MM.1S (cell line): ENCODE measurements around the gene SPPL3.
"Not testable (repeated sequence)": the region's sequence is repeated elsewhere in the genome, so short reads cannot be mapped to it uniquely, and the experiment has no call there.

ENCODE experiments used
- DNase-seq: peaks from one replicate; pipeline ENCODE4 v3.0.0-alpha.2; 2015
- H2AFZ ChIP-seq: fragments of 300-600 bp; sonication (generic); 2 replicates; pipeline ENCODE4 v1.6.0; 2016; ENCODE audit warnings: antibody characterized with exemption, low read length
- H3F3A ChIP-seq: fragments of 300-600 bp; sonication (generic); 2 replicates; pipeline ENCODE4 v1.6.1; 2016; ENCODE audit warnings: mild to moderate bottlenecking, antibody characterized with exemption, low read length, moderate library complexity, mixed read lengths; ENCODE audit not compliant: insufficient read depth
- H3K27ac ChIP-seq: fragments of 300-600 bp; sonication (generic); 2 replicates; pipeline ENCODE4 v1.5.1; 2016; ENCODE audit warnings: mild to moderate bottlenecking, low read length
- H3K27me3 ChIP-seq: fragments of 300-600 bp; sonication (generic); replicated peaks from 2 replicates; pipeline ENCODE4 v1.6.0; 2016; ENCODE audit warnings: low read length; ENCODE audit not compliant: insufficient read depth
- H3K36me3 ChIP-seq: fragments of 300-600 bp; sonication (generic); replicated peaks from 2 replicates; pipeline ENCODE4 v1.6.1; 2016; ENCODE audit warnings: mild to moderate bottlenecking, low read length, mixed read lengths; ENCODE audit not compliant: insufficient read depth
- H3K4me1 ChIP-seq: fragments of 300-600 bp; sonication (generic); 2 replicates; pipeline ENCODE4 v1.6.1; 2016; ENCODE audit warnings: low read length, mixed read lengths
- H3K4me2 ChIP-seq: fragments of 300-600 bp; sonication (generic); 2 replicates; pipeline ENCODE4 v1.6.0; 2016; ENCODE audit warnings: low read depth, low read length
- H3K4me3 ChIP-seq: fragments of 300-600 bp; sonication (generic); 2 replicates; pipeline ENCODE4 v1.5.1; 2016; ENCODE audit warnings: low read length, mixed read lengths
- H3K79me2 ChIP-seq: fragments of 300-600 bp; sonication (generic); 2 replicates; pipeline ENCODE4 v1.6.1; 2016; ENCODE audit warnings: mixed run types, low read length, mixed read lengths
- H3K9ac ChIP-seq: fragments of 300-600 bp; sonication (generic); 2 replicates; pipeline ENCODE4 v1.6.1; 2016; ENCODE audit warnings: low read length, mixed read lengths
- H3K9me2 ChIP-seq: fragments of 300-600 bp; sonication (generic); replicated peaks from 2 replicates; pipeline ENCODE4 v1.6.1; 2016; ENCODE audit warnings: mild to moderate bottlenecking, low read length, mixed read lengths; ENCODE audit not compliant: insufficient read depth
- H3K9me3 ChIP-seq: fragments of 300-600 bp; sonication (generic); replicated peaks from 2 replicates; pipeline ENCODE4 v1.6.1; 2016; ENCODE audit warnings: mild to moderate bottlenecking, low read length, mixed read lengths; ENCODE audit not compliant: insufficient read depth
- H4K20me1 ChIP-seq: fragments of 300-600 bp; sonication (generic); 2 replicates; pipeline ENCODE4 v1.6.1; 2016; ENCODE audit warnings: mild to moderate bottlenecking, low read length, moderate library complexity, mixed read lengths; ENCODE audit not compliant: insufficient read depth
- EZH2 ChIP-seq: fragments of 300-600 bp; sonication (generic); optimal IDR thresholded peaks from 2 replicates; pipeline ENCODE3; 2017; ENCODE audit warnings: low read depth, mild to moderate bottlenecking, antibody characterized with exemption, low read length, mixed read lengths
- EZH2phosphoT487 ChIP-seq: fragments of 300-600 bp; sonication (generic); IDR thresholded peaks from 2 replicates; pipeline ENCODE4 v1.6.1; 2018; ENCODE audit warnings: antibody characterized with exemption, low read length
- TF ChIP-seq, protein P1 (sequence below): fragments of 300-600 bp; sonication (generic); IDR thresholded peaks from 2 replicates; pipeline ENCODE4 v1.5.1; 2016; ENCODE audit warnings: antibody characterized with exemption, low read length, mixed read lengths

The SPPL3 gene

DNA sequence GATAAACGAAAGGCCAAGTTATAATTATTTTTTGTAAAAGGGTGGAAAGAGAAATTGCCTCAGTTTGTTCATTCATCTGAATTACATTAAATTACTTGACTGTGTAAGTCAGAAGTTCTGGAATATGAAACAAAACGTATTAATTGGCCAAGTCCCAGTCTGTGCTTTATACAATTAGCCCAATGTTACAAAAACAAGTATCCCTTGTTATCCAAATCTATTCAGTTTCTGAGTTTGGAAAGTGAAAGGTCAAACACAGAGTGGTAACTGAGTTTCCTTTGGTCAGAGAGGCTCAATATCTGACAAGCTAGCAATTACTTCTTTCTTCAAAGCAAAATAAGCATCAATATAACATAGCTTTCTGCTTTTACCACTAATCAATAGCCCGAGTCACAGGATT, 62.6 kb downstream of the SPPL3 start:
- no peaks in the 10 kb centered on the region for H4K20me1 ChIP-seq
- no peak overlapping the region for H3K9ac ChIP-seq
- no peaks in the 10 kb centered on the region for H3K9me3 ChIP-seq
- peak overlapping the region; percentile 15; the same call in 1 of the 2 replicates for H3K4me2 ChIP-seq
- peaks cover 81% of the 10 kb centered on the region for H3K79me2 ChIP-seq
- H3F3A ChIP-seq: no peaks in the 10 kb centered on the region
- no peaks in the 10 kb centered on the region for H3K36me3 ChIP-seq
- peaks cover 29% of the 10 kb centered on the region for H3K4me1 ChIP-seq
- H3K4me3 ChIP-seq: no peak overlapping the region
- TF ChIP-seq, protein P1, sequence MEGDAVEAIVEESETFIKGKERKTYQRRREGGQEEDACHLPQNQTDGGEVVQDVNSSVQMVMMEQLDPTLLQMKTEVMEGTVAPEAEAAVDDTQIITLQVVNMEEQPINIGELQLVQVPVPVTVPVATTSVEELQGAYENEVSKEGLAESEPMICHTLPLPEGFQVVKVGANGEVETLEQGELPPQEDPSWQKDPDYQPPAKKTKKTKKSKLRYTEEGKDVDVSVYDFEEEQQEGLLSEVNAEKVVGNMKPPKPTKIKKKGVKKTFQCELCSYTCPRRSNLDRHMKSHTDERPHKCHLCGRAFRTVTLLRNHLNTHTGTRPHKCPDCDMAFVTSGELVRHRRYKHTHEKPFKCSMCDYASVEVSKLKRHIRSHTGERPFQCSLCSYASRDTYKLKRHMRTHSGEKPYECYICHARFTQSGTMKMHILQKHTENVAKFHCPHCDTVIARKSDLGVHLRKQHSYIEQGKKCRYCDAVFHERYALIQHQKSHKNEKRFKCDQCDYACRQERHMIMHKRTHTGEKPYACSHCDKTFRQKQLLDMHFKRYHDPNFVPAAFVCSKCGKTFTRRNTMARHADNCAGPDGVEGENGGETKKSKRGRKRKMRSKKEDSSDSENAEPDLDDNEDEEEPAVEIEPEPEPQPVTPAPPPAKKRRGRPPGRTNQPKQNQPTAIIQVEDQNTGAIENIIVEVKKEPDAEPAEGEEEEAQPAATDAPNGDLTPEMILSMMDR: no peak
- TF ChIP-seq EZH2phosphoT487 (no peak), EZH2 (no peak)
- DNase-seq: peak; percentile 21
- no peak overlapping the region for H2AFZ ChIP-seq
- no peaks in the 10 kb centered on the region for H3K9me2 ChIP-seq
- no peaks in the 10 kb centered on the region for H3K27me3 ChIP-seq
- H3K27ac ChIP-seq: no peak overlapping the region

DNA sequence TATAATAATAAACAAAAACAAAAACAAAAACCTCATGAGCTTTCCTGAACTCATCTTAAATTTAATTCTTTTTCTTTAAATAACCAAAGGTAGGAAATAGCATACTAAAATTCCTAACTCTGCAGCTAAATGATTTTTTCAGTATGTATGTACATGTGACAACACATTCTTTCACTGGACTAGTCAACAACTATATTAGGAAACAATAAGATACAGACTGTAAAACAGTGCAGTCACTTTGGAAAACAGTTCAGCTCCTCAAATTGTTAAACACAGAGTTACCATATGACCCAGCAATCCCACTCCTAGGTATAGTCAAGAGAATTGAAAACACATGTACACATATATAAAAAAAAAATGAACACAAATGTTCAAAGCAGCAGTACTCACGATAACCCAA, 64.7 kb downstream of the SPPL3 start:
- Histone ChIP-seq H4K20me1 (no peaks in the 10 kb centered on the region), H3K4me2 (no peak overlapping the region), H3K36me3 (no peaks in the 10 kb centered on the region), H3K4me1 (peaks cover 37% of the 10 kb centered on the region), H3K27ac (no peak overlapping the region), H3F3A (peaks cover 5% of the 10 kb centered on the region), H3K9me3 (no peaks in the 10 kb centered on the region), H3K9me2 (no peaks in the 10 kb centered on the region), H3K27me3 (no peaks in the 10 kb centered on the region), H3K4me3 (no peak overlapping the region), H2AFZ (no peak overlapping the region), H3K9ac (no peak overlapping the region), H3K79me2 (peaks cover 79% of the 10 kb centered on the region)
- TF ChIP-seq EZH2phosphoT487 (no peak), EZH2 (no peak)
- TF ChIP-seq, protein P1: no peak
- DNase-seq: no peak

DNA sequence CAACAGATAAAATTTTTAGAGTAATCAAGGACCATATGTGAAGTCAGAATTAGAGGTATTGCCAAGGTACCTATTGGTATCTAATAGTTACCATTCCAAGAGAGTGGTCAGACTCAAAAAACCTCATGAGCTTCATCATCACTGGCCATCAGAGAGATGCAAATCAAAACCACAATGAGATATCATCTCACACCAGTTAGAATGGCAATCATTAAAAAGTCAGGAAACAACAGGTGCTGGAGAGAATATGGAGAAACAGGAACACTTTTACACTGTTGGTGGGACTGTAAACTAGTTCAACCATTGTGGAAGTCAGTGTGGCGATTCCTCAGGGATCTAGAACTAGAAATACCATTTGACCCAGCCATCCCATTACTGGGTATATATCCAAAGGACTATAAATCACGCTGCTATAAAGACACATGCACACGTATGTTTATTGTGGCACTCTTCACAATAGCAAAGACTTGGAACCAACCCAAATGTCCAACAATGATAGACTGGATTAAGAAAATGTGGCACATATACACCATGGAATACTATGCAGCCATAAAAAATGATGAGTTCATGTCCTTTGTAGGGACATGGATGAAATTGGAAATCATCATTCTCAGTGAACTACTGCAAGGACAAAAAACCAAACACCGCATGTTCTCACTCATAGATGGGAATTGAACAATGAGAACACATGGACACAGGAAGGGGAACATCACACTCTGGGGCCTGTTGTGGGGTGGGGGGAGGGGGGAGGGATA, 65.4 kb downstream of the SPPL3 start:
- not testable (repeated sequence) for H3K4me2 ChIP-seq, H3K27ac ChIP-seq, H3K9me3 ChIP-seq, H3K36me3 ChIP-seq, H2AFZ ChIP-seq, H3K9ac ChIP-seq, DNase-seq, H3K27me3 ChIP-seq, H3K4me3 ChIP-seq, H3K9me2 ChIP-seq, H4K20me1 ChIP-seq
- H3K4me1 ChIP-seq: peaks cover 36% of the 10 kb centered on the region
- peaks cover 72% of the 10 kb centered on the region for H3K79me2 ChIP-seq
- peaks cover 12% of the 10 kb centered on the region for H3F3A ChIP-seq

DNA sequence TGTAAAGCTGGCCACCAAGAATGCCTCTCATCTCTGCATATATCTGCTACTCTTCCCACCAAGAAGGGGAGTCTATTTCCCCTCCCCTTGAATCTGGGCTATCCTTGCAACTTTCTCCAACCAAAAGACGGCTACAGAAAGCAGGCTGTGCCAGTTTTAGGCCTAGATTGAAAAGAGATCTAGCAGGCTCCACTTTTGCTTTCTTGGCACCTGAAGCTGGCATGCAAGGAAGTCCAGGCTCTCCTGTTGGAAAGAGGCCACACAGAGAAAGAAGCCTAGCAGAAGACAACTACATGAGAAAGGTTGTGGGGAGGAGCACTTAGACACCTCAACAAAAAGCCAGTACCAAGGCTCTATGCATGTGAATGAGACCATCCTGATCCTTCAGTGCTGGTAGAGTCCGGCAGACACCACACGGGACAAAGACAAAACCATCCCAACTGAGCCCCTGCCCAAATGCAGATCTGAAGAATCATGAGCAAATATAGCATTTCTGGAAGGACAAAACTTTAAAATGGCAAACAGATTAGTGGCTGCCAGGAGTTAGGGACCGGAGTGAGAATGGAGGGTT, 68.0 kb downstream of the SPPL3 start:
- no peak overlapping the region for H3K9ac ChIP-seq
- H3K4me3 ChIP-seq: no peak overlapping the region
- H3K4me1 ChIP-seq: peaks cover 45% of the 10 kb centered on the region
- TF ChIP-seq EZH2 (no peak), EZH2phosphoT487 (no peak)
- TF ChIP-seq, protein P1: no peak
- H3K27ac ChIP-seq: peak overlapping the region; percentile 89; the same call in 1 of the 2 replicates
- no peaks in the 10 kb centered on the region for H3K9me2 ChIP-seq
- H3K36me3 ChIP-seq: no peaks in the 10 kb centered on the region
- H3K9me3 ChIP-seq: no peaks in the 10 kb centered on the region
- H3K27me3 ChIP-seq: no peaks in the 10 kb centered on the region
- DNase-seq: no peak
- H3K79me2 ChIP-seq: peaks cover 70% of the 10 kb centered on the region
- H3F3A ChIP-seq: peaks cover 28% of the 10 kb centered on the region
- peak overlapping the region; percentile 53; the same call in 1 of the 2 replicates for H3K4me2 ChIP-seq
- no peaks in the 10 kb centered on the region for H4K20me1 ChIP-seq
- no peak overlapping the region for H2AFZ ChIP-seq
